ENCODE results near the gene RPL36A. TPM values are rescaled to one million over a fixed set of nuclear protein-coding genes. Genes with fewer than 3 reads are reported as not detected.

Gene RPL36A
- total and polyA plus RNA-seq, 2 donors (not counting 1 experiment from before 2014, with no cell fraction given): 156 to 2,759 TPM

GRCh38 chrX:101415180-101416145 lies 24.7 kb downstream of the RPL36A start:
- Histone ChIP-seq H3K79me2 (ENCODE audit: control insufficient read depth, insufficient read depth, low read length) (peaks cover 27% of the 10 kb centered on the region), H3K9ac (ENCODE audit: low read length) (no peak overlapping the region), H3K4me1 (ENCODE audit: control insufficient read depth in 2 of 2, insufficient read depth in 2 of 2, low read length in 2 of 2) (peaks cover 33 to 38% of the 10 kb centered on the region in 2 donors), H2AFZ (ENCODE audit: insufficient read depth, low read depth, low read length, poor library complexity, severe bottlenecking) (peak overlapping the region; percentile 36), H3K9me3 (ENCODE audit: control extremely low read depth in 1 of 3, control insufficient read depth in 2 of 3, insufficient read depth in 1 of 3, low read length in 2 of 3) (no peaks in the 10 kb centered on the region), H3K4me3 (ENCODE audit: control extremely low read depth in 1 of 5, extremely low read depth in 1 of 5, insufficient read depth in 1 of 5, low read depth in 2 of 5, low read length in 4 of 5) (no peak overlapping the region), H3K27me3 (replicated peaks in 1 of 4; ENCODE audit: control extremely low read depth in 1 of 4, control insufficient read depth in 3 of 4, insufficient read depth in 4 of 4, low read length in 3 of 4) (no peaks in the 10 kb centered on the region), H4K20me1 (ENCODE audit: control insufficient read depth, insufficient read depth, low read length, poor library complexity, severe bottlenecking) (no peaks in the 10 kb centered on the region), H3K4me2 (replicated peaks; ENCODE audit: low read depth, low read length, poor library complexity, severe bottlenecking) (peak overlapping the region; percentile 31), H3K27ac (ENCODE audit: low read length in 2 of 2) (peak overlapping the region; percentile 59 to 71), H3K36me3 (replicated peaks in 1 of 2; ENCODE audit: control extremely low read depth in 1 of 2, control insufficient read depth in 1 of 2, extremely low read depth in 1 of 2, insufficient read depth in 2 of 2, low read length in 1 of 2) (peaks cover 2 to 16% of the 10 kb centered on the region in 2 experiments)
- H3K9me3 Mint-ChIP-seq (ENCODE audit: insufficient read depth): no peaks in the 10 kb centered on the region
- ATAC-seq (ENCODE audit: low read depth) (peak; percentile 58), DNase-seq (peak; percentile 78)
- no CpG with 5 or more reads among the region's 12 CpGs for WGBS (ENCODE audit: insufficient coverage)
- CTCF ChIA-PET: interaction anchor here (0.6 to 2.9 kb wide), 14 partner anchors 11 to 668 kb away, joined by 3 to 17 read pairs (median 3); partner anchors contain the start of genes BTK and ZMAT1
- POLR2A ChIA-PET: no interaction called here
- no peak for TF ChIP-seq EZH2 (IDR thresholded peaks at IDR 0.05; ENCODE audit: borderline replicate concordance, insufficient read depth, low read depth, low read length, poor library complexity, severe bottlenecking)
- TF ChIP-seq, protein P1, sequence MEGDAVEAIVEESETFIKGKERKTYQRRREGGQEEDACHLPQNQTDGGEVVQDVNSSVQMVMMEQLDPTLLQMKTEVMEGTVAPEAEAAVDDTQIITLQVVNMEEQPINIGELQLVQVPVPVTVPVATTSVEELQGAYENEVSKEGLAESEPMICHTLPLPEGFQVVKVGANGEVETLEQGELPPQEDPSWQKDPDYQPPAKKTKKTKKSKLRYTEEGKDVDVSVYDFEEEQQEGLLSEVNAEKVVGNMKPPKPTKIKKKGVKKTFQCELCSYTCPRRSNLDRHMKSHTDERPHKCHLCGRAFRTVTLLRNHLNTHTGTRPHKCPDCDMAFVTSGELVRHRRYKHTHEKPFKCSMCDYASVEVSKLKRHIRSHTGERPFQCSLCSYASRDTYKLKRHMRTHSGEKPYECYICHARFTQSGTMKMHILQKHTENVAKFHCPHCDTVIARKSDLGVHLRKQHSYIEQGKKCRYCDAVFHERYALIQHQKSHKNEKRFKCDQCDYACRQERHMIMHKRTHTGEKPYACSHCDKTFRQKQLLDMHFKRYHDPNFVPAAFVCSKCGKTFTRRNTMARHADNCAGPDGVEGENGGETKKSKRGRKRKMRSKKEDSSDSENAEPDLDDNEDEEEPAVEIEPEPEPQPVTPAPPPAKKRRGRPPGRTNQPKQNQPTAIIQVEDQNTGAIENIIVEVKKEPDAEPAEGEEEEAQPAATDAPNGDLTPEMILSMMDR (IDR thresholded peaks at IDR 0.05): peak; percentile 72
- peak overlapping the region; percentile 59 for H3K4me3 Mint-ChIP-seq
- intact Hi-C loops (cut with micrococcal nuclease): loop anchor here (1.0 to 10.0 kb wide), 6 partner anchors 128 to 669 kb away; no protein-coding TSS in a partner anchor
- peak overlapping the region; percentile 84 for H3K27ac Mint-ChIP-seq
- H3K4me1 Mint-ChIP-seq: peaks cover 55% of the 10 kb centered on the region
- no peaks in the 10 kb centered on the region for H3K27me3 Mint-ChIP-seq

Data from B cell (primary cell).